Endodermal cell (in vitro differentiated cells): ENCODE measurements around the gene CBX7. TPM values are rescaled to one million over a fixed set of nuclear protein-coding genes. Genes with fewer than 3 reads are reported as not detected.

Source experiments
- DNase-seq: peaks from one replicate; pipeline ENCODE4 v3.0.0-alpha.2; 2017
- H3K27ac ChIP-seq: 2 replicates; pipeline ENCODE4 v1.5.1; 2013; ENCODE audit warnings: mild to moderate bottlenecking, low read depth, low read length, moderate library complexity
- H3K27me3 ChIP-seq: 2 replicates; pipeline ENCODE4 v1.6.1; 2013; ENCODE audit warnings: mild to moderate bottlenecking, low read length, moderate library complexity; ENCODE audit not compliant: insufficient read depth, control insufficient read depth, poor library complexity, severe bottlenecking
- H3K36me3 ChIP-seq: 2 replicates; pipeline ENCODE4 v1.7.0; 2013; ENCODE audit warnings: mild to moderate bottlenecking, low read length, moderate library complexity; ENCODE audit not compliant: control insufficient read depth, insufficient read depth
- H3K4me1 ChIP-seq: one replicate; pipeline ENCODE4 v1.7.0; 2013; ENCODE audit warnings: low read length; ENCODE audit not compliant: control insufficient read depth, insufficient read depth
- H3K4me3 ChIP-seq: 2 replicates; pipeline ENCODE4 v1.5.1; 2013; ENCODE audit warnings: mild to moderate bottlenecking, low read length, moderate library complexity
- H3K9ac ChIP-seq: 2 replicates; pipeline ENCODE4 v1.6.1; 2013; ENCODE audit warnings: mild to moderate bottlenecking, low read length, moderate library complexity; ENCODE audit not compliant: poor library complexity, severe bottlenecking; ENCODE audit errors: extremely low read depth
- H3K9me3 ChIP-seq: 2 replicates; pipeline ENCODE4 v1.6.1; 2013; ENCODE audit warnings: mild to moderate bottlenecking, low read length, moderate library complexity; ENCODE audit not compliant: control insufficient read depth
- H3K27ac Mint-ChIP-seq: 2 replicates; pipeline ENCODE4 v1.8.0; 2020; ENCODE audit warnings: mixed read lengths
- H3K27me3 Mint-ChIP-seq: 2 replicates; pipeline ENCODE4 v1.8.0; 2021; ENCODE audit warnings: mild to moderate bottlenecking, mixed read lengths; ENCODE audit not compliant: insufficient read depth
- H3K36me3 Mint-ChIP-seq: 2 replicates; pipeline ENCODE4 v1.8.0; 2020; ENCODE audit warnings: low read depth, mixed read lengths
- H3K4me1 Mint-ChIP-seq: 2 replicates; pipeline ENCODE4 v1.8.0; 2020; ENCODE audit warnings: mixed read lengths
- H3K4me3 Mint-ChIP-seq: 2 replicates; pipeline ENCODE4 v1.8.0; 2020; ENCODE audit warnings: mild to moderate bottlenecking, moderate library complexity, mixed read lengths
- H3K9me3 Mint-ChIP-seq: 2 replicates; pipeline ENCODE4 v1.8.0; 2020; ENCODE audit warnings: mild to moderate bottlenecking, mixed read lengths
- CTCF ChIP-seq: fragments of 200-600 bp; sonication (generic); conservative IDR thresholded peaks from 2 replicates; pipeline ENCODE4 v1.5.0; 2021; ENCODE audit warnings: antibody characterized with exemption, mild to moderate bottlenecking
- WGBS, 2 experiments: methylation state at CpG; one replicate each; pipeline versions ENCODE4 v1.1.5 to v1.1.7; 2013; ENCODE audit warnings: missing lambda C conversion rate in 2 of 2, mixed read lengths in 1 of 2; ENCODE audit not compliant: insufficient coverage in 1 of 2, insufficient read length in 1 of 2; 5-methylcytosine and 5-hydroxymethylcytosine counted together
- total RNA-seq, 2 donors: library from RNA; stranded (reverse); fragmentation: NEBNext Ultra II Directional in 1 of 2; extraction: Animal tissue kit (Norgen Biotek cat#: 25700) in 1 of 2; gene quantifications; 2 replicates in 1 of 2; 3 replicates in 1 of 2; pipeline ENCODE4 v1.2.1, GENCODE V29; 2021

The CBX7 gene
- total RNA-seq, 2 donors from 2014 or later, result 14.2 to 22.0 TPM

- no peak for TF ChIP-seq CTCF
- no peak for DNase-seq
- Histone ChIP-seq H3K4me1 (peaks cover 8% of the 10 kb centered on the region), H3K9me3 (peaks cover under 1% of the 10 kb centered on the region), H3K27ac (no peak overlapping the region), H3K9ac (no peak overlapping the region), H3K4me3 (no peak overlapping the region), H3K36me3 (no peaks in the 10 kb centered on the region), H3K27me3 (no peaks in the 10 kb centered on the region)
- Mint-ChIP-seq H3K27ac (no peak overlapping the region), H3K4me3 (no peak overlapping the region), H3K4me1 (peaks cover 28% of the 10 kb centered on the region), H3K36me3 (no peaks in the 10 kb centered on the region), H3K9me3 (peaks cover 10% of the 10 kb centered on the region), H3K27me3 (no peaks in the 10 kb centered on the region)
- WGBS, 2 experiments, result 94 to 97% methylated on average over 6 to 8 of the region's 8 CpGs
Measured at GRCh38 chr22:39181356-39181755, 28.9 kb upstream of the CBX7 start.

DNA sequence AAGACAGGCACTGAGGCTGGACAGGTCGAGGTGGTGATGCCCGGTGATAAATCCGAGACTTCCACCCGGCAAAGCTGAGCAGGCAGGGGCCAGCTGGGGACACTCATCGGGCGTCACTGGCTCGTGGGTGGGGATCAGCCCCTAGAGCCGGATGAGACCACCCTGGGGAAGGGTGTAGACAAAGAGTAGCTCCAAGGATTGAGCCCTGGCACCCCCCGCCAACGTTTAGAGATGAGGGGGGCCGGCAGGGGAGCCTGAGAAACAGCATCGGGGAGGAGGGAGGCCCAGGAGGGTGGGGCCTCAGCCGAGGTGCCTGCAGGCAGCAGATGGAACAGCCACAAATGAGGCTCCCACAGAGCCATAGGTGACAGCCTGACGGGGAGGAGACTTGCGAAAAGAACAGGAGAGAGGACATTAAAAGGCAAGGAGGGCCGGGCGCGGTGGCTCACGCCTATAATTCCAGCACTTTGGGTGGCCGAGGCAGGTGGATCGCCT lies 27.4 kb upstream of the CBX7 start:
- Histone ChIP-seq H3K9me3 (no peaks in the 10 kb centered on the region), H3K4me3 (no peak overlapping the region), H3K9ac (no peak overlapping the region), H3K27ac (no peak overlapping the region), H3K36me3 (no peaks in the 10 kb centered on the region), H3K27me3 (no peaks in the 10 kb centered on the region), H3K4me1 (peaks cover 20% of the 10 kb centered on the region)
- H3K27ac Mint-ChIP-seq, result peak overlapping the region; percentile 91
- peaks cover 4% of the 10 kb centered on the region for H3K9me3 Mint-ChIP-seq
- DNase-seq, result peak; percentile 90
- peaks cover 42% of the 10 kb centered on the region for H3K4me1 Mint-ChIP-seq
- peak; percentile 39 for TF ChIP-seq CTCF
- WGBS, 2 experiments, result 79 to 89% methylated on average over 17 to 21 of the region's 21 CpGs
- H3K36me3 Mint-ChIP-seq, result no peaks in the 10 kb centered on the region
- H3K27me3 Mint-ChIP-seq, result no peaks in the 10 kb centered on the region
- H3K4me3 Mint-ChIP-seq, result no peak overlapping the region

DNA sequence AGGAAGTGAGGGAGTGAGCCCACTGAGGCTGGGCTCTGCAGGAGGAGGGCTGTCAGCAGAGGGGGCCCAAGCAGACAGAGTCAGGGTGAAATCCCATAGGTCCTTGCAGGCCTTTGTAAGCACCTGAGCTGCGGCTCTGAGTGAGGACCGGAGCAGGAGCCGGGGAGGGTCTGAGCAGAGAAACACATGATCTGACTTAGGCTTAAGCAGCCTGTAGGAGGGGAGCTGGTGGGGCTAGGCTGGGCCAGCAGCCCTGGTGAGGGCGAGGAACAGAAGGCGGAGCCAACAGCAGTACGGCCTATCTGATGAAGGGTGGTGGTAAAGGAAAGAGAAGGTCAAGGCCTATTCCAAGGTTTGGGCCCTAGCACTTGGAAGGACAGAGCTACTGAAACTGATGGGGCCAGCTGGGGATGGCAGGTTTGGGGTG lies 26.9 kb upstream of the CBX7 start:
- Mint-ChIP-seq H3K4me1 (peaks cover 45% of the 10 kb centered on the region), H3K9me3 (peaks cover 4% of the 10 kb centered on the region), H3K36me3 (no peaks in the 10 kb centered on the region), H3K27ac (peak overlapping the region; percentile 91), H3K27me3 (no peaks in the 10 kb centered on the region), H3K4me3 (no peak overlapping the region)
- H3K36me3 ChIP-seq, result no peaks in the 10 kb centered on the region
- peaks cover 20% of the 10 kb centered on the region for H3K4me1 ChIP-seq
- WGBS, 2 experiments, result 67 to 80% methylated on average over 1 to 6 of the region's 6 CpGs
- H3K27ac ChIP-seq, result no peak overlapping the region
- no peak for TF ChIP-seq CTCF
- no peak overlapping the region for H3K4me3 ChIP-seq
- H3K9ac ChIP-seq, result no peak overlapping the region
- no peaks in the 10 kb centered on the region for H3K9me3 ChIP-seq
- DNase-seq, result peak; percentile 93
- no peaks in the 10 kb centered on the region for H3K27me3 ChIP-seq
